Tibial nerve (tissue), 3 donors: ENCODE results near the gene ASB8.

Experiments used
- CTCF ChIP-seq, 5 experiments: fragments of 200-600 bp in 3 of 5; fragments of 450-650 bp in 2 of 5; sonication (generic) in 3 of 5; IDR thresholded peaks; one replicate each; pipeline ENCODE4 v1.5.1; 2016 to 2019; ENCODE audit warnings: antibody characterized with exemption in 5 of 5, mild to moderate bottlenecking in 3 of 5, moderate library complexity in 2 of 5
- POLR2A ChIP-seq, 2 donors: fragments of 450-650 bp; IDR thresholded peaks; one replicate each; pipeline ENCODE4 v1.6.1; 2017; ENCODE audit warnings: antibody characterized with exemption in 2 of 2, mild to moderate bottlenecking in 2 of 2, moderate library complexity in 2 of 2

GRCh38 chr12:48143898-48144297 is 13.4 kb downstream of the ASB8 start:
- TF ChIP-seq POLR2A (IDR thresholded peaks at IDR 0.05) (no peak), CTCF (IDR thresholded peaks at IDR 0.05) (no peak)
